Activated T-cell treated with anti-CD3 and anti-CD28 coated beads for 1 hour (primary cell): ENCODE measurements around the gene TEKT5.
"Not testable (repeated sequence)": the region's sequence is repeated elsewhere in the genome, so short reads cannot be mapped to it uniquely, and the experiment has no call there.

Experiments used
- DNase-seq: peaks from one replicate; pipeline ENCODE4 v3.0.0-alpha.2; 2020; ENCODE audit warnings: low read depth

Gene TEKT5

GRCh38 chr16:10658943-10659342, 35.8 kb downstream of the TEKT5 start:
- DNase-seq = no peak

GRCh38 chr16:10657925-10658324, 36.8 kb downstream of the TEKT5 start:
- no peak for DNase-seq

- DNase-seq = no peak
These were observed 38.1 kb downstream of the TEKT5 start for GRCh38 chr16:10656618-10657017.

GRCh38 chr16:10655415-10655977, 39.2 kb downstream of the TEKT5 start:
- DNase-seq = no peak

GRCh38 chr16:10654592-10655414, 39.9 kb downstream of the TEKT5 start:
- no peak for DNase-seq

- DNase-seq = no peak
These were observed 41.8 kb downstream of the TEKT5 start for GRCh38 chr16:10652730-10653590.

- DNase-seq = not testable (repeated sequence)
These were observed 45.6 kb downstream of the TEKT5 start for GRCh38 chr16:10649098-10649497.

GRCh38 chr16:10647721-10648296, 46.9 kb downstream of the TEKT5 start:
- DNase-seq = no peak

GRCh38 chr16:10647264-10647720, 47.4 kb downstream of the TEKT5 start:
- no peak for DNase-seq

GRCh38 chr16:10646581-10647263, 48.0 kb downstream of the TEKT5 start:
- no peak for DNase-seq

GRCh38 chr16:10646228-10646580, 48.5 kb downstream of the TEKT5 start:
- DNase-seq = no peak

GRCh38 chr16:10644092-10644491, 50.6 kb downstream of the TEKT5 start:
- DNase-seq = no peak

GRCh38 chr16:10642964-10643363, 51.8 kb downstream of the TEKT5 start:
- no peak for DNase-seq

GRCh38 chr16:10641953-10642949, 52.5 kb downstream of the TEKT5 start:
- no peak for DNase-seq

GRCh38 chr16:10641555-10641952, 53.2 kb downstream of the TEKT5 start:
- DNase-seq = no peak

- DNase-seq = no peak
These were observed 53.8 kb downstream of the TEKT5 start for GRCh38 chr16:10640934-10641333.

- no peak for DNase-seq
These were observed 56.6 kb downstream of the TEKT5 start for GRCh38 chr16:10638101-10638500.

GRCh38 chr16:10637337-10638037, 57.2 kb downstream of the TEKT5 start:
- no peak for DNase-seq

GRCh38 chr16:10635365-10636021, 59.2 kb downstream of the TEKT5 start:
- no peak for DNase-seq
